Fibroblast of mammary gland (primary cell): ENCODE data around the gene HINT2.
A peak's percentile ranks its signal among the peaks of the same experiment; 100 is the strongest.

Source experiments
- DNase-seq: peaks from one replicate; pipeline ENCODE4 v3.0.0-alpha.2; 2010; ENCODE audit warnings: low read depth
- H3K4me3 ChIP-seq: 2 replicates; pipeline ENCODE4 v1.5.1; 2011; ENCODE audit warnings: low read depth, mild to moderate bottlenecking, low read length, moderate library complexity; ENCODE audit not compliant: control insufficient read depth
- CTCF ChIP-seq: conservative IDR thresholded peaks from 2 replicates; pipeline ENCODE4 v1.5.1; 2011; ENCODE audit warnings: low read depth, low read length, inconsistent platforms; ENCODE audit not compliant: control insufficient read depth, insufficient read depth

Gene HINT2

GRCh38 chr9:35840881-35841644, 26.2 kb upstream of the HINT2 start:
- H3K4me3 ChIP-seq: no peak overlapping the region
- no peak for TF ChIP-seq CTCF
- no peak for DNase-seq

GRCh38 chr9:35839926-35840325, 25.1 kb upstream of the HINT2 start:
- no peak for DNase-seq
- TF ChIP-seq CTCF: no peak
- H3K4me3 ChIP-seq: no peak overlapping the region

GRCh38 chr9:35836595-35836994, 21.8 kb upstream of the HINT2 start:
- H3K4me3 ChIP-seq: no peak overlapping the region
- TF ChIP-seq CTCF: no peak
- DNase-seq: no peak

- no peak for TF ChIP-seq CTCF
- no peak overlapping the region for H3K4me3 ChIP-seq
Observed at GRCh38 chr9:35835766-35836165, 20.9 kb upstream of the HINT2 start.

DNA sequence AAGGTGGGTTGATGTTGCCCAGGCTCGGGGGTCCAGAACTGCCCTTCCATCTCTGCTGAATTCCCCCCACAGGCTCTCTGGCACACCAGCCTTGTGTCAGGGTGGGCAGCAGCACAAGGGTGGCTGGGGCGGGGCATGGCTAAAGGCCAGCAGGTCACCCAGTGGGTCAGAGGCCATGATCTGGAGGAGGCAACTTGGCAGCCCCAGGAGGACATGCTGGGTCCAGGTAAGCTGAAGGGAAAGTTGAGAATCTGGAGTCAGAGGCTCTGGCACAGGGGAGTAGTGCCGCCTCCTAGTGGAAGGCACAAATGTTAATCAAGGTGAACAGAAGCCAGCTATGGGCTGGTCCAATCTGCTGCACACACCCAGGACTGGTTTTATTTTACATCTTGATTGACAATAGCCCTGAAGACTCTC, 20.4 kb upstream of the HINT2 start:
- TF ChIP-seq CTCF: peak; percentile 34
- H3K4me3 ChIP-seq: no peak overlapping the region
- no peak for DNase-seq

More at GRCh38 chr9:35835766-35836165, 20.9 kb upstream of the HINT2 start:
- no peak for DNase-seq

DNA sequence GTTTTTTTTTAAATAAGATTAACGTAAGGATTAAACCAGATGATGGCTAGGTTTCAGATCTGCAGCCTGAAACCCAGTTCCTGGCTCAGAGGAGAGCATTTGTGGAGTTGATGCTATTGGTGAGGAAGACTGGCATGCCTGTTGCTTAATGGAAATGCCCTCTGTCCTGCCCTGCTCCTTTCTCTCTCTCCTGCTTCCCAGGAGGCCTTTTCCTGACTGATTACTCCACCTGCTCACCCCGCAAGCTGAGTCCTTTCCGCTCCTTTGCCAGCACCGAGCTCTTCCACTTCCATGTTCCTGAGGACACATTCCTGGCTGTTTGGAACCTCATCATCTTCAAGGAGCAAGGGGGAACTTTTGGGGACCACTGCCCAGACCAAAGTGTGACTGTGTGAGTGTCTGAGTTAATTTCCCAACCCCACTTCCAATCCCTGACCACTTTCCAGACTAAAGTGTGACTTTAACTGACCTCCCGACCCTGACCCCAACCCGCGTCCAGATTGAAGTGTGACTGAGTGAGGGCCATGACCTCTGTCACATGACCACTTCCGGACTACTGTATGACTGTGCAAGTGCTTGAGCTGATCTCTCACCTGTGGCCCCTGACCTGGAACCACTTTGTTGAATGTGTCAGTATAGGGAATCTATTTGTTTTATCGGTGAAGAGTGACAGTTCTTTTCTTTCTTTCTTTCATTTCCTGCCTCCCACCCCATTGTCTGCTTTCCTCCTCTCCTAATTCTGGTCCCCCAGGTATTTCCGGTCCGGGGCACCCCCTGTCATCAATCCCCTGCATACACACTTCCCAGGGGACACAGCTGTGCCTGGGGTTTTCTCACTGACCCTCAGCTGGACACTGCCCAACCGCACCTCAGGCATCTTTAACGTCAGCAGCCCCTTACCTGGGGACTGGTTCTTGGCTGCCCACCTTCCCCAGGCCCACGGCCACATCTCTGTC, 19.7 kb upstream of the HINT2 start:
- DNase-seq: no peak
- no peak overlapping the region for H3K4me3 ChIP-seq
- TF ChIP-seq CTCF: no peak
